ENCODE measurements around the gene TNRC18.
"Not testable (repeated sequence)": the region's sequence is repeated elsewhere in the genome, so short reads cannot be mapped to it uniquely, and the experiment has no call there.

Gene TNRC18

GRCh38 chr7:5348134-5349004, 75.3 kb downstream of the TNRC18 start:
- DNase-seq = no peak

- no peak for DNase-seq
These were observed 78.0 kb downstream of the TNRC18 start for GRCh38 chr7:5345671-5346070.

- no peak for DNase-seq
These were observed 78.5 kb downstream of the TNRC18 start for GRCh38 chr7:5345171-5345570.

GRCh38 chr7:5344342-5344741, 79.3 kb downstream of the TNRC18 start:
- no peak for DNase-seq

- no peak for DNase-seq
These were observed 79.8 kb downstream of the TNRC18 start for GRCh38 chr7:5343884-5344283.

- DNase-seq = no peak
These were observed 81.0 kb downstream of the TNRC18 start for GRCh38 chr7:5342631-5343030.

GRCh38 chr7:5339955-5340354, 83.7 kb downstream of the TNRC18 start:
- DNase-seq = no peak

GRCh38 chr7:5337047-5337446, 86.6 kb downstream of the TNRC18 start:
- DNase-seq = no peak

- DNase-seq = no peak
These were observed 89.0 kb downstream of the TNRC18 start for GRCh38 chr7:5334671-5335070.

- no peak for DNase-seq
These were observed 90.3 kb downstream of the TNRC18 start for GRCh38 chr7:5333121-5334045.

GRCh38 chr7:5332579-5332978, 91.1 kb downstream of the TNRC18 start:
- DNase-seq = no peak

- DNase-seq = no peak
These were observed 93.3 kb downstream of the TNRC18 start for GRCh38 chr7:5330288-5330687.

GRCh38 chr7:5324961-5325360, 98.7 kb downstream of the TNRC18 start:
- DNase-seq = no peak

- not testable (repeated sequence) for DNase-seq
These were observed 99.5 kb downstream of the TNRC18 start for GRCh38 chr7:5323800-5324781.

- no peak for DNase-seq
These were observed 100.8 kb downstream of the TNRC18 start for GRCh38 chr7:5322621-5323410.

GRCh38 chr7:5320802-5321396, 102.7 kb downstream of the TNRC18 start:
- no peak for DNase-seq

- no peak for DNase-seq
These were observed 103.2 kb downstream of the TNRC18 start for GRCh38 chr7:5320391-5320790.

GRCh38 chr7:5318613-5319012, 105.0 kb downstream of the TNRC18 start:
- DNase-seq = not testable (repeated sequence)

- DNase-seq = no peak
These were observed 107.9 kb downstream of the TNRC18 start for GRCh38 chr7:5315761-5316160.

GRCh38 chr7:5314864-5315263, 108.8 kb downstream of the TNRC18 start:
- DNase-seq = no peak

Measured in NCI-H1417 treated with DMSO at 0.1 percent for 48 hours (cell line).